Activated naive CD8-positive, alpha-beta T cell treated with anti-CD3 and anti-CD28 coated beads, Interleukin-2, amount 50 U/mL, for 24 hours (primary cell): ENCODE measurements around the gene SDR39U1.

Experiments used
- ATAC-seq: fragments of 150-1000 bp; cut with Tn5 transposase; one replicate; pipeline ENCODE4 v1.10.0; 2021
- DNase-seq: peaks from one replicate; pipeline ENCODE4 v3.0.0; 2021
- H3K27ac Mint-ChIP-seq: one replicate; pipeline ENCODE4 v1.8.0; 2021; ENCODE audit warnings: mild to moderate bottlenecking, mixed read lengths
- H3K27me3 Mint-ChIP-seq: one replicate; pipeline ENCODE4 v1.8.0; 2021; ENCODE audit warnings: mixed read lengths
- H3K36me3 Mint-ChIP-seq: one replicate; pipeline ENCODE4 v1.8.0; 2021; ENCODE audit warnings: low read depth, mixed read lengths
- H3K4me1 Mint-ChIP-seq: one replicate; pipeline ENCODE4 v1.8.0; 2021; ENCODE audit warnings: mixed read lengths
- H3K4me3 Mint-ChIP-seq: one replicate; pipeline ENCODE4 v1.8.0; 2021; ENCODE audit warnings: mild to moderate bottlenecking, moderate library complexity, mixed read lengths
- H3K9me3 Mint-ChIP-seq: one replicate; pipeline ENCODE4 v1.8.0; 2021; ENCODE audit warnings: mixed read lengths

SDR39U1 gene

GRCh38 chr14:24428628-24429394, 13.8 kb downstream of the SDR39U1 start:
- no peaks in the 10 kb centered on the region for H3K27me3 Mint-ChIP-seq
- H3K9me3 Mint-ChIP-seq = no peaks in the 10 kb centered on the region
- DNase-seq (no peak), ATAC-seq (no peak)
- H3K36me3 Mint-ChIP-seq = peaks cover 13% of the 10 kb centered on the region
- peak overlapping the region; percentile 84 for H3K4me3 Mint-ChIP-seq
- peak overlapping the region; percentile 96 for H3K27ac Mint-ChIP-seq
- H3K4me1 Mint-ChIP-seq = peaks cover 43% of the 10 kb centered on the region

- Mint-ChIP-seq H3K9me3 (no peaks in the 10 kb centered on the region), H3K27ac (no peak overlapping the region), H3K4me3 (no peak overlapping the region), H3K36me3 (peaks cover 4% of the 10 kb centered on the region), H3K27me3 (no peaks in the 10 kb centered on the region), H3K4me1 (peaks cover 39% of the 10 kb centered on the region)
- ATAC-seq = no peak
- no peak for DNase-seq
Observed at GRCh38 chr14:24427537-24428508, 14.8 kb downstream of the SDR39U1 start.

- H3K27ac Mint-ChIP-seq = no peak overlapping the region
Observed at GRCh38 chr14:24426912-24427536, 15.6 kb downstream of the SDR39U1 start.

GRCh38 chr14:24426150-24426911, 16.2 kb downstream of the SDR39U1 start:
- Mint-ChIP-seq H3K4me3 (no peak overlapping the region), H3K27ac (no peak overlapping the region)
- no peak for ATAC-seq

More at GRCh38 chr14:24426912-24427536, 15.6 kb downstream of the SDR39U1 start:
- no peak for DNase-seq
- no peaks in the 10 kb centered on the region for H3K9me3 Mint-ChIP-seq
- peaks cover 2% of the 10 kb centered on the region for H3K36me3 Mint-ChIP-seq
- peaks cover 36% of the 10 kb centered on the region for H3K4me1 Mint-ChIP-seq
- ATAC-seq = no peak
- H3K27me3 Mint-ChIP-seq = no peaks in the 10 kb centered on the region
- no peak overlapping the region for H3K4me3 Mint-ChIP-seq

GRCh38 chr14:24425704-24426103, 16.9 kb downstream of the SDR39U1 start:
- no peak for DNase-seq
- Mint-ChIP-seq H3K36me3 (no peaks in the 10 kb centered on the region), H3K9me3 (no peaks in the 10 kb centered on the region), H3K4me1 (peaks cover 24% of the 10 kb centered on the region), H3K27me3 (no peaks in the 10 kb centered on the region), H3K4me3 (no peak overlapping the region), H3K27ac (no peak overlapping the region)
- ATAC-seq = no peak

More at GRCh38 chr14:24426150-24426911, 16.2 kb downstream of the SDR39U1 start:
- no peaks in the 10 kb centered on the region for H3K27me3 Mint-ChIP-seq
- H3K36me3 Mint-ChIP-seq = no peaks in the 10 kb centered on the region
- no peaks in the 10 kb centered on the region for H3K9me3 Mint-ChIP-seq
- no peak for DNase-seq
- H3K4me1 Mint-ChIP-seq = peaks cover 29% of the 10 kb centered on the region

- DNase-seq (no peak), ATAC-seq (no peak)
- H3K27ac Mint-ChIP-seq = no peak overlapping the region
- H3K36me3 Mint-ChIP-seq = no peaks in the 10 kb centered on the region
- H3K4me1 Mint-ChIP-seq = peaks cover 17% of the 10 kb centered on the region
- H3K4me3 Mint-ChIP-seq = no peak overlapping the region
- H3K9me3 Mint-ChIP-seq = no peaks in the 10 kb centered on the region
- H3K27me3 Mint-ChIP-seq = peaks cover 5% of the 10 kb centered on the region
Observed at GRCh38 chr14:24422694-24423601, 19.6 kb downstream of the SDR39U1 start.

- Mint-ChIP-seq H3K4me1 (peaks cover 14% of the 10 kb centered on the region), H3K4me3 (no peak overlapping the region), H3K36me3 (no peaks in the 10 kb centered on the region), H3K27me3 (peaks cover 5% of the 10 kb centered on the region), H3K9me3 (no peaks in the 10 kb centered on the region), H3K27ac (no peak overlapping the region)
- ATAC-seq (no peak), DNase-seq (no peak)
Observed at GRCh38 chr14:24422261-24422660, 20.3 kb downstream of the SDR39U1 start.

GRCh38 chr14:24418492-24418873, 24.1 kb downstream of the SDR39U1 start:
- no peaks in the 10 kb centered on the region for H3K4me1 Mint-ChIP-seq
- peaks cover 7% of the 10 kb centered on the region for H3K27me3 Mint-ChIP-seq
- no peak overlapping the region for H3K27ac Mint-ChIP-seq
- H3K4me3 Mint-ChIP-seq = no peak overlapping the region
- H3K9me3 Mint-ChIP-seq = no peaks in the 10 kb centered on the region
- DNase-seq (no peak), ATAC-seq (no peak)
- H3K36me3 Mint-ChIP-seq = no peaks in the 10 kb centered on the region

GRCh38 chr14:24417832-24418491, 24.6 kb downstream of the SDR39U1 start:
- Mint-ChIP-seq H3K27me3 (peaks cover 7% of the 10 kb centered on the region), H3K4me3 (no peak overlapping the region), H3K4me1 (no peaks in the 10 kb centered on the region), H3K36me3 (no peaks in the 10 kb centered on the region), H3K27ac (no peak overlapping the region), H3K9me3 (no peaks in the 10 kb centered on the region)
- no peak for ATAC-seq
- DNase-seq = no peak

GRCh38 chr14:24416932-24417619, 25.5 kb downstream of the SDR39U1 start:
- H3K36me3 Mint-ChIP-seq = no peaks in the 10 kb centered on the region
- H3K27ac Mint-ChIP-seq = no peak overlapping the region
- ATAC-seq = no peak
- H3K4me3 Mint-ChIP-seq = no peak overlapping the region
- H3K27me3 Mint-ChIP-seq = peaks cover 7% of the 10 kb centered on the region
- H3K4me1 Mint-ChIP-seq = no peaks in the 10 kb centered on the region
- no peaks in the 10 kb centered on the region for H3K9me3 Mint-ChIP-seq
- DNase-seq = no peak

- Mint-ChIP-seq H3K9me3 (no peaks in the 10 kb centered on the region), H3K36me3 (no peaks in the 10 kb centered on the region), H3K27me3 (peaks cover 7% of the 10 kb centered on the region), H3K4me1 (no peaks in the 10 kb centered on the region), H3K27ac (no peak overlapping the region), H3K4me3 (no peak overlapping the region)
- no peak for ATAC-seq
- no peak for DNase-seq
Observed at GRCh38 chr14:24416254-24416931, 26.2 kb downstream of the SDR39U1 start.
